ENCODE measurements around the gene BARHL2.

GRCh38 chr1:90721210-90722194 is 4.4 kb upstream of the BARHL2 start:
- peak; percentile 89 for TF ChIP-seq CTCF (IDR thresholded peaks at IDR 0.05; ENCODE audit: low read length)
- TF ChIP-seq EZH2phosphoT487 (IDR thresholded peaks at IDR 0.05; ENCODE audit: low read length), result no peak
- TF ChIP-seq EZH2 (optimal IDR thresholded peaks at IDR 0.05; ENCODE audit: low read depth, low read length), result no peak
